MM.1S (cell line): ENCODE results near the gene RNF222.
"Not testable (repeated sequence)": the region's sequence is repeated elsewhere in the genome, so short reads cannot be mapped to it uniquely, and the experiment has no call there.

ENCODE experiments used
- DNase-seq: peaks from one replicate; pipeline ENCODE4 v3.0.0-alpha.2; 2015
- H2AFZ ChIP-seq: fragments of 300-600 bp; sonication (generic); 2 replicates; pipeline ENCODE4 v1.6.0; 2016; ENCODE audit warnings: antibody characterized with exemption, low read length
- H3F3A ChIP-seq: fragments of 300-600 bp; sonication (generic); 2 replicates; pipeline ENCODE4 v1.6.1; 2016; ENCODE audit warnings: mild to moderate bottlenecking, antibody characterized with exemption, low read length, moderate library complexity, mixed read lengths; ENCODE audit not compliant: insufficient read depth
- H3K27ac ChIP-seq: fragments of 300-600 bp; sonication (generic); 2 replicates; pipeline ENCODE4 v1.5.1; 2016; ENCODE audit warnings: mild to moderate bottlenecking, low read length
- H3K27me3 ChIP-seq: fragments of 300-600 bp; sonication (generic); replicated peaks from 2 replicates; pipeline ENCODE4 v1.6.0; 2016; ENCODE audit warnings: low read length; ENCODE audit not compliant: insufficient read depth
- H3K36me3 ChIP-seq: fragments of 300-600 bp; sonication (generic); replicated peaks from 2 replicates; pipeline ENCODE4 v1.6.1; 2016; ENCODE audit warnings: mild to moderate bottlenecking, low read length, mixed read lengths; ENCODE audit not compliant: insufficient read depth
- H3K4me1 ChIP-seq: fragments of 300-600 bp; sonication (generic); 2 replicates; pipeline ENCODE4 v1.6.1; 2016; ENCODE audit warnings: low read length, mixed read lengths
- H3K4me2 ChIP-seq: fragments of 300-600 bp; sonication (generic); 2 replicates; pipeline ENCODE4 v1.6.0; 2016; ENCODE audit warnings: low read depth, low read length
- H3K4me3 ChIP-seq: fragments of 300-600 bp; sonication (generic); 2 replicates; pipeline ENCODE4 v1.5.1; 2016; ENCODE audit warnings: low read length, mixed read lengths
- H3K79me2 ChIP-seq: fragments of 300-600 bp; sonication (generic); 2 replicates; pipeline ENCODE4 v1.6.1; 2016; ENCODE audit warnings: mixed run types, low read length, mixed read lengths
- H3K9ac ChIP-seq: fragments of 300-600 bp; sonication (generic); 2 replicates; pipeline ENCODE4 v1.6.1; 2016; ENCODE audit warnings: low read length, mixed read lengths
- H3K9me2 ChIP-seq: fragments of 300-600 bp; sonication (generic); replicated peaks from 2 replicates; pipeline ENCODE4 v1.6.1; 2016; ENCODE audit warnings: mild to moderate bottlenecking, low read length, mixed read lengths; ENCODE audit not compliant: insufficient read depth
- H3K9me3 ChIP-seq: fragments of 300-600 bp; sonication (generic); replicated peaks from 2 replicates; pipeline ENCODE4 v1.6.1; 2016; ENCODE audit warnings: mild to moderate bottlenecking, low read length, mixed read lengths; ENCODE audit not compliant: insufficient read depth
- H4K20me1 ChIP-seq: fragments of 300-600 bp; sonication (generic); 2 replicates; pipeline ENCODE4 v1.6.1; 2016; ENCODE audit warnings: mild to moderate bottlenecking, low read length, moderate library complexity, mixed read lengths; ENCODE audit not compliant: insufficient read depth
- CTCF ChIP-seq: fragments of 300-600 bp; sonication (generic); IDR thresholded peaks from 2 replicates; pipeline ENCODE4 v1.5.1; 2016; ENCODE audit warnings: antibody characterized with exemption, low read length, mixed read lengths
- EZH2 ChIP-seq: fragments of 300-600 bp; sonication (generic); optimal IDR thresholded peaks from 2 replicates; pipeline ENCODE3; 2017; ENCODE audit warnings: low read depth, mild to moderate bottlenecking, antibody characterized with exemption, low read length, mixed read lengths
- EZH2phosphoT487 ChIP-seq: fragments of 300-600 bp; sonication (generic); IDR thresholded peaks from 2 replicates; pipeline ENCODE4 v1.6.1; 2018; ENCODE audit warnings: antibody characterized with exemption, low read length

Gene RNF222

GRCh38 chr17:8350339-8350738 is 47.3 kb downstream of the RNF222 start:
- Histone ChIP-seq H3K9ac (no peak overlapping the region), H3K4me3 (no peak overlapping the region), H4K20me1 (no peaks in the 10 kb centered on the region), H3K36me3 (no peaks in the 10 kb centered on the region), H2AFZ (no peak overlapping the region), H3F3A (peaks cover 3% of the 10 kb centered on the region), H3K4me1 (peaks cover 14% of the 10 kb centered on the region), H3K79me2 (no peaks in the 10 kb centered on the region), H3K27ac (no peak overlapping the region), H3K4me2 (no peak overlapping the region), H3K9me3 (no peaks in the 10 kb centered on the region), H3K27me3 (peaks cover 10% of the 10 kb centered on the region; the same call in 1 of the 2 replicates), H3K9me2 (no peaks in the 10 kb centered on the region)
- DNase-seq: no peak
- TF ChIP-seq EZH2phosphoT487: no peak
- TF ChIP-seq CTCF: no peak
- no peak for TF ChIP-seq EZH2

GRCh38 chr17:8347001-8347400 is 50.6 kb downstream of the RNF222 start:
- not testable (repeated sequence) for H3K27ac ChIP-seq, H3K4me2 ChIP-seq, H3K9ac ChIP-seq, DNase-seq, H3K9me3 ChIP-seq, H3K9me2 ChIP-seq, H2AFZ ChIP-seq, H3K79me2 ChIP-seq, H3K4me1 ChIP-seq, H4K20me1 ChIP-seq, H3K36me3 ChIP-seq, H3K4me3 ChIP-seq, H3F3A ChIP-seq
- peaks cover 10% of the 10 kb centered on the region; the same call in 1 of the 2 replicates for H3K27me3 ChIP-seq

- H4K20me1 ChIP-seq: no peaks in the 10 kb centered on the region
- H3K9me3 ChIP-seq: no peaks in the 10 kb centered on the region
- no peak overlapping the region for H2AFZ ChIP-seq
- H3K4me1 ChIP-seq: no peaks in the 10 kb centered on the region
- H3K36me3 ChIP-seq: no peaks in the 10 kb centered on the region
- DNase-seq: no peak
- no peak overlapping the region for H3K4me2 ChIP-seq
- no peaks in the 10 kb centered on the region for H3F3A ChIP-seq
- H3K9ac ChIP-seq: no peak overlapping the region
- no peaks in the 10 kb centered on the region for H3K79me2 ChIP-seq
- no peaks in the 10 kb centered on the region for H3K9me2 ChIP-seq
- no peak for TF ChIP-seq EZH2phosphoT487
- no peak for TF ChIP-seq EZH2
- no peak for TF ChIP-seq CTCF
- peaks cover 10% of the 10 kb centered on the region; the same call in 1 of the 2 replicates for H3K27me3 ChIP-seq
- no peak overlapping the region for H3K27ac ChIP-seq
- no peak overlapping the region for H3K4me3 ChIP-seq
These were observed 51.5 kb downstream of the RNF222 start for GRCh38 chr17:8345951-8346665.

- no peaks in the 10 kb centered on the region for H3K9me3 ChIP-seq
- no peaks in the 10 kb centered on the region for H3K9me2 ChIP-seq
- TF ChIP-seq EZH2phosphoT487: no peak
- TF ChIP-seq CTCF: no peak
- no peak for TF ChIP-seq EZH2
- H3K9ac ChIP-seq: no peak overlapping the region
- H3K27me3 ChIP-seq: peaks cover 10% of the 10 kb centered on the region; the same call in 1 of the 2 replicates
- H3K36me3 ChIP-seq: no peaks in the 10 kb centered on the region
- no peaks in the 10 kb centered on the region for H3F3A ChIP-seq
- H3K79me2 ChIP-seq: no peaks in the 10 kb centered on the region
- no peak overlapping the region for H3K27ac ChIP-seq
- DNase-seq: no peak
- no peak overlapping the region for H2AFZ ChIP-seq
- H4K20me1 ChIP-seq: no peaks in the 10 kb centered on the region
- H3K4me3 ChIP-seq: no peak overlapping the region
- H3K4me1 ChIP-seq: no peaks in the 10 kb centered on the region
- no peak overlapping the region for H3K4me2 ChIP-seq
These were observed 52.5 kb downstream of the RNF222 start for GRCh38 chr17:8345052-8345690.
